M059J (cell line): Measurements from ENCODE around the gene SUPT16H. TPM values are rescaled to one million over a fixed set of nuclear protein-coding genes. Genes with fewer than 3 reads are reported as not detected.
"Not testable (repeated sequence)": the region's sequence is repeated elsewhere in the genome, so short reads cannot be mapped to it uniquely, and the experiment has no call there.

Experiments
- DNase-seq: peaks from one replicate; pipeline ENCODE4 v3.0.0-alpha.2; 2012; ENCODE audit warnings: low read depth
- total RNA-seq: library from RNA; depleted of rRNA; stranded (reverse); fragments of >200 nt; shearing (Covaris generic); gene quantifications from 2 replicates; pipeline ENCODE4 v1.2.3, GENCODE V29; 2014

The SUPT16H gene
- total RNA-seq, 1 experiment from 2014 or later, result 115 TPM

- peak; percentile 31 for DNase-seq
Measured at GRCh38 chr14:21367582-21368144, 16.2 kb downstream of the SUPT16H start.

GRCh38 chr14:21356511-21356910 lies 27.3 kb downstream of the SUPT16H start:
- no peak for DNase-seq

GRCh38 chr14:21352587-21352986 lies 31.2 kb downstream of the SUPT16H start:
- DNase-seq, result no peak

GRCh38 chr14:21350539-21350938 lies 33.3 kb downstream of the SUPT16H start:
- no peak for DNase-seq

- DNase-seq, result no peak
Measured at GRCh38 chr14:21347201-21347600, 36.6 kb downstream of the SUPT16H start.

GRCh38 chr14:21346532-21347135 lies 37.2 kb downstream of the SUPT16H start:
- DNase-seq, result peak; percentile 10

GRCh38 chr14:21343035-21343794 lies 40.6 kb downstream of the SUPT16H start:
- peak; percentile 38 for DNase-seq

GRCh38 chr14:21334202-21334906 lies 49.5 kb downstream of the SUPT16H start:
- no peak for DNase-seq

- no peak for DNase-seq
Measured at GRCh38 chr14:21332950-21333349, 50.9 kb downstream of the SUPT16H start.

GRCh38 chr14:21326972-21327371 lies 56.8 kb downstream of the SUPT16H start:
- no peak for DNase-seq

GRCh38 chr14:21322716-21323115 lies 61.1 kb downstream of the SUPT16H start:
- peak; percentile 11 for DNase-seq

- no peak for DNase-seq
Measured at GRCh38 chr14:21320913-21321312, 62.9 kb downstream of the SUPT16H start.

GRCh38 chr14:21317398-21317797 lies 66.4 kb downstream of the SUPT16H start:
- no peak for DNase-seq

- DNase-seq, result no peak
Measured at GRCh38 chr14:21313512-21313911, 70.3 kb downstream of the SUPT16H start.

GRCh38 chr14:21311614-21312013 lies 72.2 kb downstream of the SUPT16H start:
- DNase-seq, result no peak

- DNase-seq, result no peak
Measured at GRCh38 chr14:21309956-21310355, 73.9 kb downstream of the SUPT16H start.

- DNase-seq, result no peak
Measured at GRCh38 chr14:21309238-21309636, 74.6 kb downstream of the SUPT16H start.

GRCh38 chr14:21308479-21309237 lies 75.2 kb downstream of the SUPT16H start:
- DNase-seq, result peak; percentile 80

GRCh38 chr14:21308132-21308478 lies 75.7 kb downstream of the SUPT16H start:
- no peak for DNase-seq

GRCh38 chr14:21307637-21308036 lies 76.2 kb downstream of the SUPT16H start:
- no peak for DNase-seq

GRCh38 chr14:21302836-21303140 lies 81.0 kb downstream of the SUPT16H start:
- not testable (repeated sequence) for DNase-seq
